ENCODE data around the gene CCR7. TPM values are rescaled to one million over a fixed set of nuclear protein-coding genes. Genes with fewer than 3 reads are reported as not detected.

The CCR7 gene
- polyA plus RNA-seq, 2 of the 4 experiments (the other 2 are of a cell fraction): 0.84 to 1.4 TPM

GRCh38 chr17:40567377-40567776, 2.1 kb upstream of the CCR7 start:
- no peak for FAIRE-seq
- TF ChIP-seq NR3C1 (IDR thresholded peaks at IDR 0.05) (no peak), JUNB (IDR thresholded peaks at IDR 0.05) (no peak), KDM1A (IDR thresholded peaks at IDR 0.05; ENCODE audit: low read depth) (no peak), HOXB13 (CRISPR knock-in tag; IDR thresholded peaks at IDR 0.05; ENCODE audit: low read depth) (no peak)
- TF ChIP-seq, protein P1, sequence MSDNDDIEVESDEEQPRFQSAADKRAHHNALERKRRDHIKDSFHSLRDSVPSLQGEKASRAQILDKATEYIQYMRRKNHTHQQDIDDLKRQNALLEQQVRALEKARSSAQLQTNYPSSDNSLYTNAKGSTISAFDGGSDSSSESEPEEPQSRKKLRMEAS (IDR thresholded peaks at IDR 0.05): no peak
- H3K9me3 ChIP-seq: peaks cover 32% of the 10 kb centered on the region

GRCh38 chr17:40565769-40566409, 617 bp upstream of the CCR7 start:
- TF ChIP-seq, protein P2, sequence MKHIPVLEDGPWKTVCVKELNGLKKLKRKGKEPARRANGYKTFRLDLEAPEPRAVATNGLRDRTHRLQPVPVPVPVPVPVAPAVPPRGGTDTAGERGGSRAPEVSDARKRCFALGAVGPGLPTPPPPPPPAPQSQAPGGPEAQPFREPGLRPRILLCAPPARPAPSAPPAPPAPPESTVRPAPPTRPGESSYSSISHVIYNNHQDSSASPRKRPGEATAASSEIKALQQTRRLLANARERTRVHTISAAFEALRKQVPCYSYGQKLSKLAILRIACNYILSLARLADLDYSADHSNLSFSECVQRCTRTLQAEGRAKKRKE (CRISPR knock-in tag; IDR thresholded peaks at IDR 0.05; ENCODE audit: low read depth): no peak
- CTCF ChIA-PET: interaction anchor here (3.0 to 26.0 kb wide), 3 partner anchors 31 to 1097 kb away, joined by 9 to 1144 read pairs (median 169); partner anchors contain the start of gene IGFBP4
- no peak overlapping the region for H3K4me2 ChIP-seq
- FAIRE-seq (peak; percentile 28), ATAC-seq (no peak), DNase-seq (ENCODE audit: low read depth in 1 of 2, low spot score in 1 of 2) (no peak)
- 21% methylated on average over 2 of the region's 2 CpGs for WGBS (ENCODE audit: missing lambda C conversion rate)
- peaks cover 27% of the 10 kb centered on the region for H3K9me3 ChIP-seq
- POLR2A ChIA-PET: interaction anchor here (0.6 kb wide), 1 partner anchor 91 kb away, joined by 9 read pairs; no protein-coding TSS in a partner anchor
- no peak overlapping the region for H3K27ac ChIP-seq
- peaks cover 10% of the 10 kb centered on the region for H3K4me1 ChIP-seq
- no peak overlapping the region for H3K4me3 ChIP-seq

More at GRCh38 chr17:40567377-40567776, 2.1 kb upstream of the CCR7 start:
- no peak overlapping the region for H3K4me3 ChIP-seq
- DNase-seq (ENCODE audit: low read depth in 1 of 2, low spot score in 1 of 2) (no peak), ATAC-seq (no peak)
- H3K4me1 ChIP-seq: no peaks in the 10 kb centered on the region
- H3K27ac ChIP-seq: no peak overlapping the region
- POLR2A ChIA-PET: no interaction called here
- CTCF ChIA-PET: interaction anchor here (0.8 to 3.0 kb wide), 8 partner anchors 10 to 1096 kb away, joined by 3 to 9 read pairs (median 4); no protein-coding TSS in a partner anchor
- 60% methylated on average over 2 of the region's 2 CpGs for WGBS (ENCODE audit: missing lambda C conversion rate)
- no peak overlapping the region for H3K4me2 ChIP-seq

GRCh38 chr17:40564195-40564882, 933 bp downstream of the CCR7 start:
- H3K27ac ChIP-seq: peak overlapping the region in 1 of 2 experiments; percentile 95; a peak in 1 of 6 replicates
- H3K4me2 ChIP-seq: no peak overlapping the region
- no peak overlapping the region for H3K4me3 ChIP-seq
- peaks cover 24% of the 10 kb centered on the region for H3K4me1 ChIP-seq
- H3K9me3 ChIP-seq: peaks cover 20% of the 10 kb centered on the region
- no peak for TF ChIP-seq RARB (CRISPR knock-in tag; IDR thresholded peaks at IDR 0.05)
- TF ChIP-seq, protein P3, sequence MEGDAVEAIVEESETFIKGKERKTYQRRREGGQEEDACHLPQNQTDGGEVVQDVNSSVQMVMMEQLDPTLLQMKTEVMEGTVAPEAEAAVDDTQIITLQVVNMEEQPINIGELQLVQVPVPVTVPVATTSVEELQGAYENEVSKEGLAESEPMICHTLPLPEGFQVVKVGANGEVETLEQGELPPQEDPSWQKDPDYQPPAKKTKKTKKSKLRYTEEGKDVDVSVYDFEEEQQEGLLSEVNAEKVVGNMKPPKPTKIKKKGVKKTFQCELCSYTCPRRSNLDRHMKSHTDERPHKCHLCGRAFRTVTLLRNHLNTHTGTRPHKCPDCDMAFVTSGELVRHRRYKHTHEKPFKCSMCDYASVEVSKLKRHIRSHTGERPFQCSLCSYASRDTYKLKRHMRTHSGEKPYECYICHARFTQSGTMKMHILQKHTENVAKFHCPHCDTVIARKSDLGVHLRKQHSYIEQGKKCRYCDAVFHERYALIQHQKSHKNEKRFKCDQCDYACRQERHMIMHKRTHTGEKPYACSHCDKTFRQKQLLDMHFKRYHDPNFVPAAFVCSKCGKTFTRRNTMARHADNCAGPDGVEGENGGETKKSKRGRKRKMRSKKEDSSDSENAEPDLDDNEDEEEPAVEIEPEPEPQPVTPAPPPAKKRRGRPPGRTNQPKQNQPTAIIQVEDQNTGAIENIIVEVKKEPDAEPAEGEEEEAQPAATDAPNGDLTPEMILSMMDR (IDR thresholded peaks at IDR 0.05): no peak
- no peak for TF ChIP-seq ZFP36 (IDR thresholded peaks at IDR 0.05; ENCODE audit: borderline replicate concordance, partially characterized antibody)
- TF ChIP-seq PHF8 (IDR thresholded peaks at IDR 0.05; ENCODE audit: borderline replicate concordance, low read depth): no peak
- TF ChIP-seq KDM5A (IDR thresholded peaks at IDR 0.05): no peak
- 81% methylated on average over 13 of the region's 13 CpGs for WGBS (ENCODE audit: missing lambda C conversion rate)
- POLR2A ChIA-PET: interaction anchor here (1.1 kb wide), 1 partner anchor 12 kb away, joined by 3 read pairs; no protein-coding TSS in a partner anchor
- DNase-seq (ENCODE audit: low read depth in 1 of 2, low spot score in 1 of 2) (no peak), FAIRE-seq (no peak), ATAC-seq (no peak)
- CTCF ChIA-PET: interaction anchor here (0.8 to 26.0 kb wide), 4 partner anchors 30 to 166 kb away, joined by 3 to 1144 read pairs (median 86); partner anchors contain the start of gene IGFBP4

- no peak for FAIRE-seq
- 81% methylated on average over 13 of the region's 13 CpGs for WGBS (ENCODE audit: missing lambda C conversion rate)
- ATAC-seq: no peak
- TF ChIP-seq SMC3 (IDR thresholded peaks at IDR 0.05) (no peak), POLR2A (IDR thresholded peaks at IDR 0.05; ENCODE audit: low read length) (no peak), CHD4 (IDR thresholded peaks at IDR 0.05; ENCODE audit: borderline replicate concordance) (no peak)
- Histone ChIP-seq H3K4me2 (no peak overlapping the region), H3K4me3 (no peak overlapping the region), H3K9me3 (peaks cover 15% of the 10 kb centered on the region; the same call in 2 of the 3 replicates), H3K27ac (peak overlapping the region in 1 of 2 experiments; percentile 95; a peak in 3 of 6 replicates), H3K4me1 (peaks cover 33% of the 10 kb centered on the region)
- no peak for DNase-seq (ENCODE audit: low read depth in 1 of 2, low spot score in 1 of 2)
- CTCF ChIA-PET: interaction anchor here (0.8 to 26.0 kb wide), 9 partner anchors 9 to 212 kb away, joined by 3 to 1144 read pairs (median 6); partner anchors contain the start of genes GJD3 and IGFBP4
- POLR2A ChIA-PET: no interaction called here
Observed at GRCh38 chr17:40563220-40564052, 1.8 kb downstream of the CCR7 start.
